ENCODE results near the gene OXCT1. TPM values are rescaled to one million over a fixed set of nuclear protein-coding genes. Genes with fewer than 3 reads are reported as not detected.
"Not testable (repeated sequence)": the region's sequence is repeated elsewhere in the genome, so short reads cannot be mapped to it uniquely, and the experiment has no call there.

The OXCT1 gene
- total and polyA plus RNA-seq, 2 of the 4 experiments (the other 2 are of a cell fraction), result 14.2 to 16.3 TPM

DNA sequence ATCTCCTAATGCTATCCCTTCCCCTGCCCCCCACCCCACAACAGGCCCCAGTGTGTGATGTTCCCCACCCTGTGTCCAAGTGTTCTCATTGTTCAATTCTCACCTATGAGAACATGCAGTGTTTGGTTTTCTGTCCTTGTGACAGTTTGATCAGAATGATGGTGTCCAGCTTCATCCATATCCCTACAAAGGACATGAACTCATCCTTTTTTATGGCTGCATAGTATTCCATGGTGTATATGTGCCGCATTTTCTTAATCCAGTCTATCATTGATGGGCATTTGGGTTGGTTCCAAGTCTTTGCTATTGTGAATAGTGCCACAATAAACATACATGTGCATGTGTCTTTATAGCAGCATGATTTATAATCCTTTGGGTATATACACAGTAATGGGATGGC lies 127.6 kb downstream of the OXCT1 start:
- H3K79me1 ChIP-seq (ENCODE audit: low read depth in 1 of 2, low read length in 2 of 2); H2BK15ac ChIP-seq (ENCODE audit: low read depth, low read length); ATAC-seq (ENCODE audit: low read depth); H2AK9ac ChIP-seq (replicated peaks; ENCODE audit: low read depth, low read length, poor library complexity); H3K9me3 ChIP-seq (ENCODE audit: control insufficient read depth, insufficient read depth, low read length); H3K23ac ChIP-seq (ENCODE audit: low read depth, low read length); H3K4me1 ChIP-seq (ENCODE audit: control insufficient read depth, insufficient read depth, low read length); H3K14ac ChIP-seq (replicated peaks; ENCODE audit: low read depth, low read length); H2AFZ ChIP-seq (replicated peaks; ENCODE audit: low read length, poor library complexity); H4K5ac ChIP-seq (ENCODE audit: low read depth, low read length); H2BK120ac ChIP-seq (ENCODE audit: low read depth, low read length); H3K56ac ChIP-seq (ENCODE audit: extremely low read depth, insufficient read depth, low read length); POLR2A ChIA-PET (ENCODE audit: unreplicated experiment); H4K8ac ChIP-seq (ENCODE audit: low read depth in 2 of 2, low read length in 2 of 2); H4K20me1 ChIP-seq (ENCODE audit: insufficient read depth, low read length); BruUV-seq (replicated peaks); H3K9me1 ChIP-seq (ENCODE audit: insufficient read depth, low read length); in situ Hi-C loops (cut with MboI; ENCODE audit: low sequenced_read_pairs); H3K18ac ChIP-seq (ENCODE audit: low read depth, low read length); H3K4me3 ChIP-seq (ENCODE audit: insufficient read depth, low read depth, low read length); H3K27me3 ChIP-seq (ENCODE audit: control insufficient read depth, insufficient read depth, low read length); H3K4ac ChIP-seq (ENCODE audit: low read depth, low read length); H2AK5ac ChIP-seq (ENCODE audit: low read depth, low read length); intact Hi-C loops (cut with micrococcal nuclease); H2BK5ac ChIP-seq (ENCODE audit: low read depth, low read length, poor library complexity, severe bottlenecking); H3K36me3 ChIP-seq (ENCODE audit: control insufficient read depth, insufficient read depth, low read length); dilution Hi-C loops (cut with HindIII; ENCODE audit: low sequenced_read_pairs, unreplicated experiment); H3K4me2 ChIP-seq (ENCODE audit: low read depth, low read length); H3K27ac ChIP-seq (ENCODE audit: insufficient read depth, low read length); H3K9ac ChIP-seq (ENCODE audit: low read depth, low read length); DNase-seq; H4K91ac ChIP-seq (ENCODE audit: insufficient read depth, low read depth, low read length); CTCF ChIA-PET; H2BK20ac ChIP-seq (ENCODE audit: low read depth, low read length): not testable (repeated sequence)
- WGBS, 2 experiments (ENCODE audit: extremely low coverage in 2 of 2, insufficient read length in 1 of 2), result no CpG with 5 or more reads among the region's 1 CpG
